Astrocyte (in vitro differentiated cells and primary cell): ENCODE results near the gene CABP2. TPM values are rescaled to one million over a fixed set of nuclear protein-coding genes. Genes with fewer than 3 reads are reported as not detected.
A peak's percentile ranks its signal among the peaks of the same experiment; 100 is the strongest.

ENCODE experiments used
- DNase-seq: peaks from one replicate; pipeline ENCODE4 v3.0.0-alpha.2; 2010; ENCODE audit warnings: low read depth
- FAIRE-seq: peaks from 2 replicates; lab custom pipeline; 2011; peaks lifted over from hg19 to GRCh38; lab: Jason Lieb, UNC
- H2AFZ ChIP-seq: 2 replicates; pipeline ENCODE4 v1.6.0; 2012; ENCODE audit warnings: low read depth, low read length, inconsistent platforms
- H3K27ac ChIP-seq: 2 replicates; pipeline ENCODE4 v1.5.1; 2011; ENCODE audit warnings: low read depth, low read length, inconsistent platforms
- H3K27me3 ChIP-seq: 2 replicates; pipeline ENCODE4 v1.6.0; 2011; ENCODE audit warnings: low read length, inconsistent platforms; ENCODE audit not compliant: insufficient read depth
- H3K36me3 ChIP-seq: 2 replicates; pipeline ENCODE4 v1.5.1; 2011; ENCODE audit warnings: low read length, inconsistent platforms; ENCODE audit not compliant: insufficient read depth
- H3K4me1 ChIP-seq: 2 replicates; pipeline ENCODE4 v1.5.1; 2011; ENCODE audit warnings: low read length, inconsistent platforms; ENCODE audit not compliant: insufficient read depth
- H3K4me2 ChIP-seq: 2 replicates; pipeline ENCODE4 v1.6.0; 2012; ENCODE audit warnings: low read length, inconsistent platforms
- H3K4me3 ChIP-seq: 2 replicates; pipeline ENCODE4 v1.5.1; 2011; ENCODE audit warnings: low read depth, mild to moderate bottlenecking, low read length, inconsistent platforms; ENCODE audit not compliant: insufficient read depth
- H3K79me2 ChIP-seq: 2 replicates; pipeline ENCODE4 v1.6.0; 2012; ENCODE audit warnings: mild to moderate bottlenecking, low read length, inconsistent platforms; ENCODE audit not compliant: insufficient read depth
- H3K9ac ChIP-seq: 2 replicates; pipeline ENCODE4 v1.6.0; 2012; ENCODE audit warnings: mild to moderate bottlenecking, low read length, inconsistent platforms
- H3K9me3 ChIP-seq: 2 replicates; pipeline ENCODE4 v1.5.1; 2012; ENCODE audit warnings: low read depth, mild to moderate bottlenecking, low read length, inconsistent platforms; ENCODE audit not compliant: insufficient read depth
- H4K20me1 ChIP-seq: 2 replicates; pipeline ENCODE4 v1.6.0; 2012; ENCODE audit warnings: low read length, inconsistent platforms; ENCODE audit not compliant: insufficient read depth
- H3K27ac Mint-ChIP-seq: one replicate; pipeline ENCODE4 v1.8.0; 2021; ENCODE audit warnings: mild to moderate bottlenecking, mixed read lengths; ENCODE audit not compliant: unreplicated experiment
- H3K27me3 Mint-ChIP-seq: one replicate; pipeline ENCODE4 v1.8.0; 2021; ENCODE audit warnings: low read depth, mixed read lengths; ENCODE audit not compliant: unreplicated experiment
- H3K36me3 Mint-ChIP-seq: one replicate; pipeline ENCODE4 v1.8.0; 2021; ENCODE audit warnings: low read depth, mixed read lengths; ENCODE audit not compliant: unreplicated experiment
- H3K4me1 Mint-ChIP-seq: one replicate; pipeline ENCODE4 v1.8.0; 2021; ENCODE audit warnings: low read depth, mixed read lengths; ENCODE audit not compliant: unreplicated experiment
- H3K4me3 Mint-ChIP-seq: one replicate; pipeline ENCODE4 v1.8.0; 2021; ENCODE audit warnings: mild to moderate bottlenecking, moderate library complexity, mixed read lengths; ENCODE audit not compliant: unreplicated experiment
- H3K9me3 Mint-ChIP-seq: one replicate; pipeline ENCODE4 v1.8.0; 2021; ENCODE audit warnings: mild to moderate bottlenecking, mixed read lengths; ENCODE audit not compliant: unreplicated experiment
- CTCF ChIP-seq: IDR thresholded peaks from 2 replicates; pipeline ENCODE4 v1.5.1; 2011; ENCODE audit warnings: low read depth, mild to moderate bottlenecking, inconsistent platforms, low read length, moderate library complexity; ENCODE audit not compliant: insufficient read depth
- EZH2 ChIP-seq: IDR thresholded peaks from 2 replicates; pipeline ENCODE4 v1.6.1; 2012; ENCODE audit warnings: mild to moderate bottlenecking, low read length, inconsistent platforms; ENCODE audit not compliant: insufficient read depth
- total RNA-seq: library from RNA; stranded (reverse); gene quantifications from 2 replicates; pipeline ENCODE4 v1.2.1, GENCODE V29; 2021

CABP2 gene
- total RNA-seq, 1 donor from 2014 or later = not detected

- H3K4me2 ChIP-seq = peak overlapping the region; percentile 87
- H3K9me3 ChIP-seq = no peaks in the 10 kb centered on the region
- Mint-ChIP-seq H3K4me1 (peaks cover 8% of the 10 kb centered on the region), H3K4me3 (peak overlapping the region; percentile 91), H3K27me3 (no peaks in the 10 kb centered on the region), H3K36me3 (peaks cover 14% of the 10 kb centered on the region), H3K27ac (peak overlapping the region; percentile 89), H3K9me3 (no peaks in the 10 kb centered on the region)
- H4K20me1 ChIP-seq = peaks cover 46% of the 10 kb centered on the region
- peak overlapping the region; percentile 65 for H3K27ac ChIP-seq
- H3K79me2 ChIP-seq = peaks cover 32% of the 10 kb centered on the region
- no peaks in the 10 kb centered on the region for H3K27me3 ChIP-seq
- no peak for FAIRE-seq
- H3K4me1 ChIP-seq = peaks cover 40% of the 10 kb centered on the region
- H3K36me3 ChIP-seq = peaks cover 2% of the 10 kb centered on the region
- no peak for DNase-seq
- H3K9ac ChIP-seq = peak overlapping the region; percentile 85
- H3K4me3 ChIP-seq = peak overlapping the region; percentile 78
- peak overlapping the region; percentile 49 for H2AFZ ChIP-seq
- TF ChIP-seq CTCF = no peak
Measured at GRCh38 chr11:67504005-67504949, 19.0 kb downstream of the CABP2 start.

GRCh38 chr11:67503119-67504004, 19.9 kb downstream of the CABP2 start:
- Histone ChIP-seq H3K4me3 (peak overlapping the region; percentile 78), H3K36me3 (peaks cover 2% of the 10 kb centered on the region), H2AFZ (no peak overlapping the region), H3K79me2 (peaks cover 32% of the 10 kb centered on the region), H3K27me3 (no peaks in the 10 kb centered on the region), H3K4me2 (peak overlapping the region; percentile 87), H3K4me1 (peaks cover 35% of the 10 kb centered on the region), H3K27ac (peak overlapping the region; percentile 29), H3K9ac (peak overlapping the region; percentile 85), H4K20me1 (peaks cover 46% of the 10 kb centered on the region), H3K9me3 (no peaks in the 10 kb centered on the region)
- FAIRE-seq = no peak
- Mint-ChIP-seq H3K4me3 (peak overlapping the region; percentile 81), H3K27ac (peak overlapping the region; percentile 18), H3K9me3 (no peaks in the 10 kb centered on the region), H3K36me3 (peaks cover 14% of the 10 kb centered on the region), H3K27me3 (no peaks in the 10 kb centered on the region), H3K4me1 (peaks cover 8% of the 10 kb centered on the region)
- no peak for DNase-seq
- TF ChIP-seq EZH2 (no peak), CTCF (no peak)
